Measurements from ENCODE around the gene POMGNT2. TPM values are rescaled to one million over a fixed set of nuclear protein-coding genes. Genes with fewer than 3 reads are reported as not detected.

Gene POMGNT2
- total RNA-seq, 1 donor from 2014 or later, result 13.0 TPM

DNA sequence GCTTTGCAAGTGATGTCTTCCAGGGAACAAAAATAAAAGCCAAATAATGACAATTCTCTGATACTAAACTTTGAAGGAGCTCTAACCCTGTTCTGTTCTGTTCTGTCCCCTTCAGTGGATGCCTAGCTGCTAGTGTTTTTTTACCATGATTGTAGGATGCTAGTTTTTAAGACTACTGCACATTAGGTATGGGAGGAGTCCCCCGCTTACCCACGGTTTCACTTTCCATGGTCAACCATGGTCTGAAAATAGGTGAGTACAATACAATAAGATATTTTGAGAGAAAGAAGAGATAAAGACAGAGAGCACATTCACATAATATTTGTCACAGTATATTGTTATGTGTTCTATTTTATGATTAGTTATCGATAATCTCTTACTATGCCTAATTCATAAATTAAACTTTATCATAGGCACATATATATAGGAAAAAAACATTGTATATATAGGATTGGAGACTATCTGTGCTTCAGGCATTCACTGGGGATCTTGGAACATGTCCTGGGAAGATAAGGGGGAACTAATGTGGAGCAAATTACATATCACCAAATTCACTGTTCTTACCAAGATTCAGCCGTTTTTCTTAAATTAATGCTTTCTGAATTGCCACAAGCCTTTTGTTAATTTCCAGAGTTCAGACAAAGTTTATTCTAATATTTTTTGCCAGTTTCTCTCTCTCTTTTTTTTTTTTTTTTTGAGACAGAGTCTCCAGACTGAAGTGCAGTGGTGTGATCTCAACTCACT lies 32.8 kb upstream of the POMGNT2 start:
- no peak overlapping the region for H3K27ac Mint-ChIP-seq (ENCODE audit: unreplicated experiment)
- Histone ChIP-seq H3K4me2 (ENCODE audit: low read length) (no peak overlapping the region), H3K9me3 (ENCODE audit: insufficient read depth, low read depth, low read length) (no peaks in the 10 kb centered on the region), H3K9ac (ENCODE audit: low read length) (no peak overlapping the region), H3K4me1 (ENCODE audit: insufficient read depth, low read length) (no peaks in the 10 kb centered on the region), H3K27me3 (ENCODE audit: insufficient read depth, low read length) (no peaks in the 10 kb centered on the region), H3K27ac (ENCODE audit: low read depth, low read length) (no peak overlapping the region), H2AFZ (ENCODE audit: low read depth, low read length) (no peak overlapping the region), H3K79me2 (ENCODE audit: insufficient read depth, low read length) (no peaks in the 10 kb centered on the region), H3K4me3 (ENCODE audit: insufficient read depth, low read depth, low read length) (no peak overlapping the region), H3K36me3 (ENCODE audit: insufficient read depth, low read length) (no peaks in the 10 kb centered on the region), H4K20me1 (ENCODE audit: insufficient read depth, low read length) (no peaks in the 10 kb centered on the region)
- no peaks in the 10 kb centered on the region for H3K9me3 Mint-ChIP-seq (ENCODE audit: unreplicated experiment)
- H3K4me1 Mint-ChIP-seq (ENCODE audit: low read depth, unreplicated experiment), result no peaks in the 10 kb centered on the region
- DNase-seq (ENCODE audit: low read depth) (no peak), FAIRE-seq (no peak)
- no peaks in the 10 kb centered on the region for H3K27me3 Mint-ChIP-seq (ENCODE audit: low read depth, unreplicated experiment)
- no peak overlapping the region for H3K4me3 Mint-ChIP-seq (ENCODE audit: unreplicated experiment)
- TF ChIP-seq EZH2 (IDR thresholded peaks at IDR 0.05; ENCODE audit: insufficient read depth, low read length) (no peak), CTCF (IDR thresholded peaks at IDR 0.05; ENCODE audit: insufficient read depth, low read depth, low read length) (no peak)
- no peaks in the 10 kb centered on the region for H3K36me3 Mint-ChIP-seq (ENCODE audit: low read depth, unreplicated experiment)

- Histone ChIP-seq H3K79me2 (ENCODE audit: insufficient read depth, low read length) (no peaks in the 10 kb centered on the region), H3K9ac (ENCODE audit: low read length) (no peak overlapping the region), H3K36me3 (ENCODE audit: insufficient read depth, low read length) (no peaks in the 10 kb centered on the region), H3K27ac (ENCODE audit: low read depth, low read length) (no peak overlapping the region), H3K4me3 (ENCODE audit: insufficient read depth, low read depth, low read length) (no peak overlapping the region), H3K9me3 (ENCODE audit: insufficient read depth, low read depth, low read length) (no peaks in the 10 kb centered on the region), H4K20me1 (ENCODE audit: insufficient read depth, low read length) (no peaks in the 10 kb centered on the region), H3K27me3 (ENCODE audit: insufficient read depth, low read length) (no peaks in the 10 kb centered on the region), H3K4me1 (ENCODE audit: insufficient read depth, low read length) (no peaks in the 10 kb centered on the region), H2AFZ (ENCODE audit: low read depth, low read length) (no peak overlapping the region), H3K4me2 (ENCODE audit: low read length) (no peak overlapping the region)
- DNase-seq (ENCODE audit: low read depth) (no peak), FAIRE-seq (no peak)
- Mint-ChIP-seq H3K36me3 (ENCODE audit: low read depth, unreplicated experiment) (no peaks in the 10 kb centered on the region), H3K4me1 (ENCODE audit: low read depth, unreplicated experiment) (no peaks in the 10 kb centered on the region), H3K27ac (ENCODE audit: unreplicated experiment) (no peak overlapping the region), H3K27me3 (ENCODE audit: low read depth, unreplicated experiment) (peaks cover 2% of the 10 kb centered on the region), H3K9me3 (ENCODE audit: unreplicated experiment) (no peaks in the 10 kb centered on the region), H3K4me3 (ENCODE audit: unreplicated experiment) (no peak overlapping the region)
- TF ChIP-seq EZH2 (IDR thresholded peaks at IDR 0.05; ENCODE audit: insufficient read depth, low read length), result no peak
- no peak for TF ChIP-seq CTCF (IDR thresholded peaks at IDR 0.05; ENCODE audit: insufficient read depth, low read depth, low read length)
Measured at GRCh38 chr3:43132870-43133636, 27.2 kb upstream of the POMGNT2 start.

Measured in astrocyte (in vitro differentiated cells and primary cell).